Measurements from ENCODE around the gene UBA1. TPM values are rescaled to one million over a fixed set of nuclear protein-coding genes. Genes with fewer than 3 reads are reported as not detected.

The UBA1 gene
- 100 to 1,000 TPM; 118 to 168 (median 120) TPM for total RNA-seq
- total RNA-seq (2013), result 90.7 TPM

- no peaks in the 10 kb centered on the region for H3K9me3 ChIP-seq (ENCODE audit: control insufficient read depth, insufficient read depth, low read length)
- H3K27me3 ChIP-seq (ENCODE audit: control insufficient read depth, insufficient read depth, low read length), result no peaks in the 10 kb centered on the region
- Mint-ChIP-seq H3K36me3 (no peaks in the 10 kb centered on the region), H3K4me1 (peaks cover 51 to 54% of the 10 kb centered on the region in 2 donors), H3K27me3 (ENCODE audit: low read depth in 2 of 2) (no peaks in the 10 kb centered on the region), H3K9me3 (no peaks in the 10 kb centered on the region), H3K27ac (peak within 1 kb of the TSS; percentile 93 to 98), H3K4me3 (peak within 1 kb of the TSS; percentile 98)
- H3K4me3 ChIP-seq (ENCODE audit: low read length), result peak within 1 kb of the TSS; percentile 98
- H3K27ac ChIP-seq (ENCODE audit: low read length), result peak within 1 kb of the TSS; percentile 93
- H3K36me3 ChIP-seq (ENCODE audit: control insufficient read depth, insufficient read depth, low read length), result no peaks in the 10 kb centered on the region
- TF ChIP-seq, protein P1, sequence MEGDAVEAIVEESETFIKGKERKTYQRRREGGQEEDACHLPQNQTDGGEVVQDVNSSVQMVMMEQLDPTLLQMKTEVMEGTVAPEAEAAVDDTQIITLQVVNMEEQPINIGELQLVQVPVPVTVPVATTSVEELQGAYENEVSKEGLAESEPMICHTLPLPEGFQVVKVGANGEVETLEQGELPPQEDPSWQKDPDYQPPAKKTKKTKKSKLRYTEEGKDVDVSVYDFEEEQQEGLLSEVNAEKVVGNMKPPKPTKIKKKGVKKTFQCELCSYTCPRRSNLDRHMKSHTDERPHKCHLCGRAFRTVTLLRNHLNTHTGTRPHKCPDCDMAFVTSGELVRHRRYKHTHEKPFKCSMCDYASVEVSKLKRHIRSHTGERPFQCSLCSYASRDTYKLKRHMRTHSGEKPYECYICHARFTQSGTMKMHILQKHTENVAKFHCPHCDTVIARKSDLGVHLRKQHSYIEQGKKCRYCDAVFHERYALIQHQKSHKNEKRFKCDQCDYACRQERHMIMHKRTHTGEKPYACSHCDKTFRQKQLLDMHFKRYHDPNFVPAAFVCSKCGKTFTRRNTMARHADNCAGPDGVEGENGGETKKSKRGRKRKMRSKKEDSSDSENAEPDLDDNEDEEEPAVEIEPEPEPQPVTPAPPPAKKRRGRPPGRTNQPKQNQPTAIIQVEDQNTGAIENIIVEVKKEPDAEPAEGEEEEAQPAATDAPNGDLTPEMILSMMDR (IDR thresholded peaks at IDR 0.05), result peak; percentile 59
- peak; percentile 84 to 96 for DNase-seq
- under 1% methylated on average over 50 of the region's 50 CpGs for WGBS (ENCODE audit: insufficient coverage)
- H3K4me1 ChIP-seq (ENCODE audit: control insufficient read depth, insufficient read depth, low read length), result peaks cover 70% of the 10 kb centered on the region
- intact Hi-C loops (cut with micrococcal nuclease), result loop anchor here (1.0 to 10.0 kb wide), 7 partner anchors 24 to 829 kb away; partner anchors contain the start of gene ZNF81
- ATAC-seq, result peak; percentile 76 to 90 (median 84)
Observed at GRCh38 chrX:47193475-47194193, at the start of gene UBA1. Gene UBA1 (plus strand): TSS chrX:47193829. CDS start chrX:47198803, 4,974 bp downstream.

DNA sequence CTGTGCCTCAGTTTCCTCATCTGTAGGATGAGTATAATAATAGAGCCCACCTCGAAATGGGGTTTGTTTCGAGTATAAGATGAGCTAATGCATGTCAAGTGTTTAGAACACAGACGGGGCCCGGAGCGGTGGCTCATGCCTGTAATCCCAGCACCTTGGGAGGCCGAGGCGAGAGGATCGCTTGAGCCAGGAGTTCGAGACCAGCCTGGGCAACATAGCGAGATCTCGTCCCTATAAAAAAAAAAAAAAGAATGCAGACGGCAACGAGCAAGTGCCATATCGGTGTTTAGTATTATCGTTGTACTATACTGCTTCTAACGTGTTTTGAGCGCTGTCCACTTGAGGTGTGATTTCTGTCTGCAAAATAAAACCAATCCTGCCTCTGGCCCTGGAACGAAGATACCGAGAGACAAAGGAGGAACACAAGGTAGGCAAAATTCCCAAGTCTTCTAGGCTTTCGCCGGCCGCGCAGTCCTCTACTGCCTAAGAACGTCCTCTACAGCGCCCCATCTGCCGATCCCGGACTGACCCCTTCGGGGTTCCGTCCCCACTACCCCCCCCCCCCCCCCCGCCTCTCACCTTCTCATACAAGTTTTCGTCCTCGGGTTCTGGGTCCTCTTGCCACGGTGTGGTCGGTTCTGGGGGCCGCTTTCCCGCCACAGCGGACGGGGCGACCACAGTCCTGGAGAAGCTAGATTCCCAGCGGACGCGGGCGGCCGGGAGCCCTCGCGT is 49.6 kb upstream of the UBA1 start:
- no peaks in the 10 kb centered on the region for H3K9me3 Mint-ChIP-seq
- peak overlapping the region; percentile 93 to 100 for H3K27ac Mint-ChIP-seq
- H3K4me1 Mint-ChIP-seq, result peaks cover 14 to 45% of the 10 kb centered on the region in 2 donors
- peak overlapping the region; percentile 94 for H3K4me3 ChIP-seq (ENCODE audit: low read length)
- H3K36me3 ChIP-seq (ENCODE audit: control insufficient read depth, insufficient read depth, low read length), result peaks cover 9% of the 10 kb centered on the region
- H3K27ac ChIP-seq (ENCODE audit: low read length), result peak overlapping the region; percentile 99
- 1% methylated on average over 41 of the region's 46 CpGs for WGBS (ENCODE audit: insufficient coverage)
- H3K27me3 ChIP-seq (ENCODE audit: control insufficient read depth, insufficient read depth, low read length), result no peaks in the 10 kb centered on the region
- no peaks in the 10 kb centered on the region for H3K9me3 ChIP-seq (ENCODE audit: control insufficient read depth, insufficient read depth, low read length)
- peaks cover 32% of the 10 kb centered on the region for H3K4me1 ChIP-seq (ENCODE audit: control insufficient read depth, insufficient read depth, low read length)
- peak overlapping the region; percentile 94 for H3K4me3 Mint-ChIP-seq
- no peaks in the 10 kb centered on the region for H3K27me3 Mint-ChIP-seq (ENCODE audit: low read depth in 2 of 2)
- H3K36me3 Mint-ChIP-seq, result no peaks in the 10 kb centered on the region
- intact Hi-C loops (cut with micrococcal nuclease), result no loop called here
- TF ChIP-seq, protein P1 (IDR thresholded peaks at IDR 0.05), result no peak
- ATAC-seq (peak in 1 of 3 donors; percentile 13), DNase-seq (peak in 1 of 2 donors; percentile 65)

DNA sequence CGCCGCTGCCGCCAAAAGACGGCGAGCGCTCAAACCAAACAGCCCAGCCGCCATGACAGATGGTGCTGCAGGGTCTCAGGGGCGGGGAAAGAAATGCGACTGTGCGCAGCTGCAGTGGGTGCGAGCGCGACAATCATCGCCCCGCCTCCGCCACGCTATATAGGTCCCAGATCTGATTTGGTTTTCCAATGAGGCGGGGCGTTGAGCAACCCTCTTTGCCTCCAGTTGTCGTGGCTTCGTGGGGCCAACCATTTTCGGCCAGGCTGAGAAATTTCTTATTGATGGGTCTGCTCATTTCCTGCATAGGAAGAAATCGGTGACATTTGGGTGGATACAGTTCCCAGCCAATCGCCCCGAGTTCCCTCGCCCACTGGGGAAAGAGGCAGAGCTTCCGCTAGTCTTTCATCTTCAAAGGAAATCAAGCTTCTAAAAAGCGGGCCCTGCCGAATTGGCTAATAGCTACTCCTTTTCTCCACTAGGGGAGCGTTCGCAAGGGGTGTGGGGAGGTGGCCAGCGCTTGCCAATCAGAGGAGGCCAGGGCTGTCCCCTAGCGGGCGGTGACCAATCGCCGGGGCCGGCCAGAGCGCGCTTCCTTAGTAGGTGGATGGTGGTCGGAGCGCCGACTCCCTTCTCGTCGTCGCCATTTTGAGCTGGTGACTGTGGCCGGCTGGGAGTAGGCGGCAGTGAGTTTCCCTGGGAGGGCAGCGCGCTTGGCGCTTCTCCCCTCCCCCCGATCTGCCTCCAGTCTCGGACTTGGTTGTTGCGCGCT is 48.8 kb upstream of the UBA1 start, which contains the start of the genes NDUFB11 and RBM10:
NDUFB11 (minus strand) TSS at position 77 of the 769 bp plus-strand sequence; CDS start at position 54, 23 bp downstream.
RBM10 (plus strand) TSS at position 596 of the 769 bp plus-strand sequence. CDS start 2,261 bp downstream, outside the sequence.
- TF ChIP-seq, protein P1 (IDR thresholded peaks at IDR 0.05), result peak; percentile 43
- H3K4me3 Mint-ChIP-seq, result peak within 1 kb of the TSS; percentile 94
- ATAC-seq, result peak; percentile 90 to 98 (median 91)
- DNase-seq, result peak; percentile 82 to 92
- intact Hi-C loops (cut with micrococcal nuclease), result no loop called here
- no peaks in the 10 kb centered on the region for H3K9me3 Mint-ChIP-seq
- Histone ChIP-seq H3K27ac (ENCODE audit: low read length) (peak within 1 kb of the TSS; percentile 99), H3K4me3 (ENCODE audit: low read length) (peak within 1 kb of the TSS; percentile 94), H3K36me3 (ENCODE audit: control insufficient read depth, insufficient read depth, low read length) (peaks cover 8% of the 10 kb centered on the region), H3K27me3 (ENCODE audit: control insufficient read depth, insufficient read depth, low read length) (no peaks in the 10 kb centered on the region), H3K9me3 (ENCODE audit: control insufficient read depth, insufficient read depth, low read length) (no peaks in the 10 kb centered on the region), H3K4me1 (ENCODE audit: control insufficient read depth, insufficient read depth, low read length) (peaks cover 32% of the 10 kb centered on the region)
- H3K4me1 Mint-ChIP-seq, result peaks cover 14 to 45% of the 10 kb centered on the region in 2 donors
- 0% methylated on average over 44 of the region's 54 CpGs for WGBS (ENCODE audit: insufficient coverage)
- peak within 1 kb of the TSS; percentile 93 to 100 for H3K27ac Mint-ChIP-seq
- H3K36me3 Mint-ChIP-seq, result no peaks in the 10 kb centered on the region
- no peaks in the 10 kb centered on the region for H3K27me3 Mint-ChIP-seq (ENCODE audit: low read depth in 2 of 2)
